Measurements from ENCODE around the gene CXADR. TPM values are rescaled to one million over a fixed set of nuclear protein-coding genes. Genes with fewer than 3 reads are reported as not detected.

The CXADR gene
- total RNA-seq, 1 donor from 2014 or later = 24.5 TPM

DNA sequence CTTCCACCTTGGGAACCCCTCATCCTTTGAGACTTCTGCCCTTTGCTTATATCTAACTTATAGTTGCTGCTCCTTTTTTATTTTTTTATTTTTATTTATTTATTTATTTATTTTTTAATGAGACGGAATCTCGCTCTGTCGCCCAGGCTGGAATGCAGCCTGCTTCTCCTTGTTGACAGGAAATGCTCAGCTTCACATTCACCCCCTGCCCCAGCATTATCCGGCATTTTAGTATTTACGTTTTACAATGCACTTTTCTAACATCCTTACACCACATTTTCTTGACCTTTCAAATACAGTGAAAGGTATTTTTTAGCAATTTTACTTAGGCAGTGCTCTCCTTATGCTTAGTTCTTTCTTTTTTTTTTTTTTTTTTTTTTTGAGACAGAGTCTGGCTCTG lies 14.9 kb downstream of the CXADR start:
- Histone ChIP-seq H3K27ac (replicated peaks) (peak overlapping the region; percentile 40), H3K9me3 (replicated peaks) (no peaks in the 10 kb centered on the region), H3K36me3 (no peaks in the 10 kb centered on the region), H3K27me3 (ENCODE audit: low read depth) (no peaks in the 10 kb centered on the region), H3K4me3 (no peak overlapping the region), H3K4me1 (peaks cover 43% of the 10 kb centered on the region)
- DNase-seq = no peak
- TF ChIP-seq, protein P1, sequence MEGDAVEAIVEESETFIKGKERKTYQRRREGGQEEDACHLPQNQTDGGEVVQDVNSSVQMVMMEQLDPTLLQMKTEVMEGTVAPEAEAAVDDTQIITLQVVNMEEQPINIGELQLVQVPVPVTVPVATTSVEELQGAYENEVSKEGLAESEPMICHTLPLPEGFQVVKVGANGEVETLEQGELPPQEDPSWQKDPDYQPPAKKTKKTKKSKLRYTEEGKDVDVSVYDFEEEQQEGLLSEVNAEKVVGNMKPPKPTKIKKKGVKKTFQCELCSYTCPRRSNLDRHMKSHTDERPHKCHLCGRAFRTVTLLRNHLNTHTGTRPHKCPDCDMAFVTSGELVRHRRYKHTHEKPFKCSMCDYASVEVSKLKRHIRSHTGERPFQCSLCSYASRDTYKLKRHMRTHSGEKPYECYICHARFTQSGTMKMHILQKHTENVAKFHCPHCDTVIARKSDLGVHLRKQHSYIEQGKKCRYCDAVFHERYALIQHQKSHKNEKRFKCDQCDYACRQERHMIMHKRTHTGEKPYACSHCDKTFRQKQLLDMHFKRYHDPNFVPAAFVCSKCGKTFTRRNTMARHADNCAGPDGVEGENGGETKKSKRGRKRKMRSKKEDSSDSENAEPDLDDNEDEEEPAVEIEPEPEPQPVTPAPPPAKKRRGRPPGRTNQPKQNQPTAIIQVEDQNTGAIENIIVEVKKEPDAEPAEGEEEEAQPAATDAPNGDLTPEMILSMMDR (IDR thresholded peaks at IDR 0.05; ENCODE audit: borderline replicate concordance) = no peak
- intact Hi-C loops (cut with micrococcal nuclease) = no loop called here

- H3K27me3 ChIP-seq (ENCODE audit: low read depth) = no peaks in the 10 kb centered on the region
- intact Hi-C loops (cut with micrococcal nuclease) = no loop called here
- TF ChIP-seq, protein P1 (IDR thresholded peaks at IDR 0.05; ENCODE audit: borderline replicate concordance) = no peak
- no peaks in the 10 kb centered on the region for H3K9me3 ChIP-seq (replicated peaks)
- peaks cover 40% of the 10 kb centered on the region for H3K4me1 ChIP-seq
- DNase-seq = no peak
- H3K4me3 ChIP-seq = no peak overlapping the region
- no peak overlapping the region for H3K27ac ChIP-seq (replicated peaks)
- H3K36me3 ChIP-seq = no peaks in the 10 kb centered on the region
These were observed 16.8 kb downstream of the CXADR start for GRCh38 chr21:17529648-17530047.

DNA sequence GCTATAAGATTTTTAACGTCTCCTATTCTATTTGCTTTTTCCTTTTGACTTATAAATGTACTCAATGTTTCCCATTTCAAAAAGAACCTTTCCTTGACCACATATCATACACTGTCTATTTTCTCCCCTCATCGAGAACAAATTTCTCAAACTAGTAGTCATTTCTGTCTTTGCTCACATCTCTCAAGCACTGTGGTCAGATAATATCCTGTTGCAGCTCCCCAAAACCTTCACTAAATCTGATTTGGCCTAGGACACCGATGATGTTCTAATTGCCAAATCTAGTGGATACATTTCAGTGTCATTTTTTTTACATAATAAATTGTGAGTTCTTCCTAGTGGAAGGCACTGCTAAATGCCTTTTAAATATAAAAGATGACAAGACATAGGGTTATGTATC lies 19.4 kb downstream of the CXADR start:
- no peaks in the 10 kb centered on the region for H3K9me3 ChIP-seq (replicated peaks)
- no peak overlapping the region for H3K4me3 ChIP-seq
- peaks cover 28% of the 10 kb centered on the region for H3K4me1 ChIP-seq
- intact Hi-C loops (cut with micrococcal nuclease) = no loop called here
- no peaks in the 10 kb centered on the region for H3K27me3 ChIP-seq (ENCODE audit: low read depth)
- TF ChIP-seq, protein P1 (IDR thresholded peaks at IDR 0.05; ENCODE audit: borderline replicate concordance) = no peak
- no peaks in the 10 kb centered on the region for H3K36me3 ChIP-seq
- H3K27ac ChIP-seq (replicated peaks) = no peak overlapping the region
- DNase-seq = no peak

DNA sequence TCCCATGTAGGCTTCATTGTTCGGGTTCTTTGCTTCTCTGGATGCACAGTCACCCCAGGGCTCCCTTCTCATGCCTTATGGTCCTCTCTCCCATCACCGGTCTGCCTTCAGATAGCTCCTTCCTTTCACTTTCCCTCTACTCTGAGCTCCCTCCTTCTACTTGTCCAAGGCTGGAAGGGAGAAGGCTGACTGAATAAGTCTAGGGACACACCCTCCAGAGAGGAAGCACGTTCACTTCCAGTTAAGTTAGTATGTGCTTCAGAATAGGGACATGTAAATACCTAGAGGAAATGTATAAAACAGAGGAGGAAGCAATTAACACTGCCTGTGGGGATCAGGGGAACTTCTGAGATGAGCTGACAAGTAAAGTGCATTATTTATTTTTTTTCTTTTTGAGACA lies 23.5 kb downstream of the CXADR start:
- Histone ChIP-seq H3K27ac (replicated peaks) (no peak overlapping the region), H3K36me3 (no peaks in the 10 kb centered on the region), H3K9me3 (replicated peaks) (peaks cover 4% of the 10 kb centered on the region), H3K4me3 (no peak overlapping the region), H3K4me1 (peaks cover 44% of the 10 kb centered on the region), H3K27me3 (ENCODE audit: low read depth) (no peaks in the 10 kb centered on the region)
- intact Hi-C loops (cut with micrococcal nuclease) = no loop called here
- DNase-seq = no peak
- TF ChIP-seq, protein P1 (IDR thresholded peaks at IDR 0.05; ENCODE audit: borderline replicate concordance) = no peak

DNA sequence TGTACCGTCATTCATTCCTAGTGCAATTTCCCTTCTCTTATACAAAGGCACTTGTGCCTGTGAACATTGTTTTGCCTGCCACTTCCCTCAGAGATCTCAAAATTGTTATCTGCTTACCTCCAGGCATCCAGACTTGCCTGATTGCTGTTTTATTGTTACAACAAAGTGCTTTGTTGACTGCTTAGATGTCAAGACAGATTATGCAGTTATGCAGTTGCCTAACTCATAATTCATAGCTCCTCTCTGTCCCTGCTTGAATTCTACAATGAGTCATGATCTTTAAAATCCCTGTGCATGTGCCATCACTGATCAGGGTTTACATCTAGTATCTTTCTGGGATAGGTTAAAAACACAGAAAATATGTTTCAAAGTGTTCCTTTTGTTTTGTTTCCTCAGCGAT lies 24.5 kb downstream of the CXADR start:
- intact Hi-C loops (cut with micrococcal nuclease) = no loop called here
- no peak for DNase-seq
- no peaks in the 10 kb centered on the region for H3K36me3 ChIP-seq
- peaks cover 4% of the 10 kb centered on the region for H3K9me3 ChIP-seq (replicated peaks)
- H3K4me1 ChIP-seq = peaks cover 46% of the 10 kb centered on the region
- H3K27me3 ChIP-seq (ENCODE audit: low read depth) = no peaks in the 10 kb centered on the region
- H3K27ac ChIP-seq (replicated peaks) = no peak overlapping the region
- TF ChIP-seq, protein P1 (IDR thresholded peaks at IDR 0.05; ENCODE audit: borderline replicate concordance) = no peak
- H3K4me3 ChIP-seq = no peak overlapping the region

- Histone ChIP-seq H3K27ac (replicated peaks) (no peak overlapping the region), H3K27me3 (ENCODE audit: low read depth) (no peaks in the 10 kb centered on the region), H3K9me3 (replicated peaks) (peaks cover 4% of the 10 kb centered on the region), H3K4me1 (peaks cover 50% of the 10 kb centered on the region), H3K36me3 (no peaks in the 10 kb centered on the region), H3K4me3 (no peak overlapping the region)
- TF ChIP-seq, protein P1 (IDR thresholded peaks at IDR 0.05; ENCODE audit: borderline replicate concordance) = no peak
- DNase-seq = no peak
- intact Hi-C loops (cut with micrococcal nuclease) = no loop called here
These were observed 25.7 kb downstream of the CXADR start for GRCh38 chr21:17538576-17538975.
